Fibroblast of the conjunctiva (primary cell): ENCODE data around the gene KCNC2.

Source experiments
- DNase-seq: peaks from one replicate; pipeline ENCODE4 v3.0.0-alpha.2; 2010; ENCODE audit warnings: low read depth

KCNC2 gene

GRCh38 chr12:75058228-75058627, 151.4 kb downstream of the KCNC2 start:
- no peak for DNase-seq

DNA sequence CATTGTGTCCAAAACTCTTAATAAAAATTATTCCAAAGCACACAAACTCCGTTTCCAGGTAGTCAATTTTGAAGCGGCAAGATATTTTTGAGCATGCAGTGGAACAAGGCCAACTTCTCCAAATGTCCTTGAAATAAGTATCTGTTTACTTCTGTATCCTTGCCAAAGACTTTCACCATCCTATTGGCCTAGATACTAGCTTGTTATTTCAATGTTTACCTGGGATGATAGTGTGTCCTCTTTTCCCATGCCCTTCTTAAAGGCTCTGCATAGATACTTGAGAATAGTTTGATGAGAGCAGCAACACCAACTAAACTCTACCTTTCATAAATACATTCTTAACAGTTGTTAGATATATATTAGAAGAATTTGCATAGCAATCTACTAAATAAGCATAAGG, 160.9 kb downstream of the KCNC2 start:
- no peak for DNase-seq

DNA sequence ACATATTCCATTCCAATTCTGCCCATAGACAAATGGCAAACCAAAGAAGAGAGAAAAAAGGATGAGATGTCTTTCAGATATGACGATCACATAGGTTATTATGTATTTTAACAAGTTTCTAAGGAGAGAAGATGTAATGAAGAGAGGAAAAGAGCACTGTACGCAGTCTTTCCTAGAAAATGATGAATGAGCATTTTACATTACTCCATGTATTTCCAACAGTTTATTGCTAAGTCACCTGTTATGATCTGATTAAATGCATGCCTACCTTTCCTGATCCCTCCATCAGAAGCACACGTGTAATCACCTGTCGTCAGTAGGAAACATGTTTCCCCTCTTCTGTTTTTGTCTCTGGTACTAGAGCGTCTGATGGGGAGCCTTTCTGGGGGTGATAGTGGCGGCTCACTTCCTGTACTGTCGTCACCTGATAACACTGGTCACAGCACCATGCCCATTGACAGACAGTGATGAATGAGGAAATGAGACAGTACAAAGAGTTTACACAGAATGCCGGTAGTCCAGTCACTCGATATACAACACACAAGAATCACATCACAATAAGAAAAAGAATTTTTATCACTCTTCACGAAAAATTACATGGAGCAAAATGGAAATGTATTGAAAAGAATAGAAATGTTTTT, 161.6 kb downstream of the KCNC2 start:
- no peak for DNase-seq

- no peak for DNase-seq
Observed at GRCh38 chr12:75042125-75042524, 167.5 kb downstream of the KCNC2 start.

- DNase-seq = no peak
Observed at GRCh38 chr12:75041472-75041871, 168.2 kb downstream of the KCNC2 start.

DNA sequence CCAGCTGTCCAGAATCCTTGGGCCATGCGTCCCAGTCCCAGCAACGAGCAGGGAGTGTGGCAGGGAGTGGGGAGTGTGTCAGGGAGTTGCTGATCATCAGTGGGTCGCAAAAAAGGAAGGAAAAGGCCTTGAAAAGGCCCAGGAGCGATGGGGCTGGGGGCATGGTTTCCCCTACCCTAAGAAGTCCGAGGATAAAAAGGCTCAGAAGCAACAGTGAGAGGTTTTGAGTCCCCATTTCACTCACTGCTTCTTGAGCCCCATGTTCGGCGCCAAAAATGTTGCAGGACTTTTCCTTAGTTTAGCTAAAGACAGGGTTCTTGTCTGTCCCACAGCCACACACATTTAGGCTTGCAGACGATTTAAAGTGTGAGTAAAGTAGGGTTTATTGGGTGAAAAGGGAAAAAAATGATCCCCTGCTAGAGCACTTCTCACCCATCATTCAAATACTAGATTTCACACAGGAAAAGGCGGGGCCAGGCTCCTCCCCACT, 189.5 kb downstream of the KCNC2 start:
- DNase-seq = no peak

DNA sequence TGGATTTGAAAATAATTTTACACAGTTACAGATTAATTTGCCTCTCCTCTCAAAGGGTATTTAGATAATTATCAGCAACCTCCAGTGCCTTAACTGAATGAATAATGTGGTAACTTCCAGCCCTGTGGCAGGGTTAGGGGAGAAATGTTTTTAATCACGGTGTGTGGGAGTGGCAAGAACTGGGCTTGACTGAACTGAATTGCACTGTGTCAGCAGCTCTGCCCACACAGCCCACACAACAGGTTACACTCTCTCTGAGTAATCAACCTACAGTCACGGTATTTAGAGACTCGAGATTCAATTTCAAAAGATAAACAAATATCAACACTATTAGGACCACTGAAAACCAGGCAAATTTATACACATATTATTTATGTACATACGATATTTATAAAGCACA, 198.5 kb downstream of the KCNC2 start:
- DNase-seq = no peak

GRCh38 chr12:75007133-75007532, 202.5 kb downstream of the KCNC2 start:
- DNase-seq = no peak

- no peak for DNase-seq
Observed at GRCh38 chr12:75000120-75000519, 209.5 kb downstream of the KCNC2 start.

DNA sequence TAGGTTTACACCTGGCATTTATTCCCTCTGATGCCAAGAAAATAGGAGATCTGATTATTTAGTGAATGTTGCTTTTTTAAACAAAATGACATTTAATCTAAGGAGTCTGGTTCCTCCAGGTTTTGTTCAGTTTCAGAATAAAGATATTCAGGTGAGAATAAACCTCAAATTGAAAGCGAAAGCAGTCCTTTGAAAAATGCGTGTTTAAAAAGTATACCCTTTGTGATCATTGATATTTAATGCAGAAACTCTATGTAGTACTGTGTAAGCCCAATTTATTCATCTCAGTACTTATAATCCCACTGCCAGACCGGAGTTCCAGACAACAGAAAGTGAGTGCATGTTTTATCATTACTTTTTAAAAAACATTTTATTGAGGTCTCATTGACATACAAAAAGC, 210.2 kb downstream of the KCNC2 start:
- no peak for DNase-seq
